Natural killer cell treated with Interleukin-12 subunit alpha and Interleukin-12 subunit beta and Interleukin-15 and Interleukin-18, amount 100 ng/mL, for 72 hours (primary cell): ENCODE data around the gene PRF1. TPM values are rescaled to one million over a fixed set of nuclear protein-coding genes. Genes with fewer than 3 reads are reported as not detected.
"Not testable (repeated sequence)": the region's sequence is repeated elsewhere in the genome, so short reads cannot be mapped to it uniquely, and the experiment has no call there.

Experiments
- ATAC-seq, 2 donors: fragments of 150-1000 bp; cut with Tn5 transposase in 1 of 2; sonication (Bioruptor Pico), chemical (Tn5 transposase) in 1 of 2; 2 replicates each; pipeline ENCODE4 v1.10.0; 2021
- DNase-seq: peaks from one replicate; pipeline ENCODE4 v3.0.0; 2022; ENCODE audit warnings: low spot score
- H3K27ac Mint-ChIP-seq, 2 donors: 1 replicate in 1 of 2; 2 replicates in 1 of 2; pipeline ENCODE4 v1.8.0; 2022; ENCODE audit warnings: mixed read lengths in 2 of 2, mild to moderate bottlenecking in 1 of 2, moderate library complexity in 1 of 2
- H3K27me3 Mint-ChIP-seq, 2 donors: 1 replicate in 1 of 2; 2 replicates in 1 of 2; pipeline ENCODE4 v1.8.0; 2022; ENCODE audit warnings: mixed read lengths in 2 of 2
- H3K36me3 Mint-ChIP-seq: one replicate; pipeline ENCODE4 v1.8.0; 2022; ENCODE audit warnings: mixed read lengths
- H3K4me1 Mint-ChIP-seq, 2 donors: 1 replicate in 1 of 2; 2 replicates in 1 of 2; pipeline ENCODE4 v1.8.0; 2022; ENCODE audit warnings: low read depth in 2 of 2, mixed read lengths in 2 of 2, mild to moderate bottlenecking in 1 of 2
- H3K4me3 Mint-ChIP-seq: one replicate; pipeline ENCODE4 v1.8.0; 2022; ENCODE audit warnings: mixed read lengths
- H3K9me3 Mint-ChIP-seq: 2 replicates; pipeline ENCODE4 v1.8.0; 2022; ENCODE audit warnings: mixed read lengths
- total RNA-seq, 2 donors: library from RNA; stranded (reverse); gene quantifications; one replicate each; pipeline ENCODE4 v1.2.3, GENCODE V29; 2022

PRF1 gene
- total RNA-seq, 2 donors from 2014 or later: 497 to 1,157 TPM

GRCh38 chr10:70584909-70585544 lies 17.5 kb downstream of the PRF1 start:
- Mint-ChIP-seq H3K27me3 (no peaks in the 10 kb centered on the region), H3K4me3 (no peak overlapping the region), H3K27ac (peak overlapping the region in 1 of 2 donors; percentile 62), H3K36me3 (no peaks in the 10 kb centered on the region), H3K9me3 (no peaks in the 10 kb centered on the region), H3K4me1 (peaks cover 35 to 44% of the 10 kb centered on the region in 2 donors)
- ATAC-seq (peak; percentile 39 to 44), DNase-seq (peak; percentile 26)

GRCh38 chr10:70584366-70584765 lies 18.2 kb downstream of the PRF1 start:
- no peaks in the 10 kb centered on the region for H3K36me3 Mint-ChIP-seq
- peaks cover 35 to 47% of the 10 kb centered on the region in 2 donors for H3K4me1 Mint-ChIP-seq
- DNase-seq (peak; percentile 28), ATAC-seq (no peak)
- peak overlapping the region in 1 of 2 donors; percentile 62 for H3K27ac Mint-ChIP-seq
- H3K27me3 Mint-ChIP-seq: no peaks in the 10 kb centered on the region
- peaks cover 3% of the 10 kb centered on the region for H3K9me3 Mint-ChIP-seq
- H3K4me3 Mint-ChIP-seq: no peak overlapping the region

- Mint-ChIP-seq H3K27ac (no peak overlapping the region), H3K4me1 (peaks cover 35 to 48% of the 10 kb centered on the region in 2 donors)
- ATAC-seq: no peak
Observed at GRCh38 chr10:70583669-70584037, 18.9 kb downstream of the PRF1 start.

GRCh38 chr10:70582793-70583668 lies 19.5 kb downstream of the PRF1 start:
- Mint-ChIP-seq H3K27me3 (no peaks in the 10 kb centered on the region), H3K27ac (no peak overlapping the region), H3K36me3 (no peaks in the 10 kb centered on the region), H3K4me3 (no peak overlapping the region), H3K9me3 (peaks cover 3% of the 10 kb centered on the region), H3K4me1 (peaks cover 35 to 52% of the 10 kb centered on the region in 2 donors)
- ATAC-seq: no peak
- DNase-seq: peak; percentile 23

More at GRCh38 chr10:70583669-70584037, 18.9 kb downstream of the PRF1 start:
- Mint-ChIP-seq H3K4me3 (no peak overlapping the region), H3K27me3 (no peaks in the 10 kb centered on the region), H3K36me3 (no peaks in the 10 kb centered on the region), H3K9me3 (peaks cover 3% of the 10 kb centered on the region)
- DNase-seq: peak; percentile 44

- not testable (repeated sequence) for ATAC-seq, DNase-seq, H3K27me3 Mint-ChIP-seq, H3K9me3 Mint-ChIP-seq, H3K36me3 Mint-ChIP-seq
- Mint-ChIP-seq H3K27ac (peak overlapping the region in 1 of 2 donors; percentile 67), H3K4me1 (peaks cover 46 to 56% of the 10 kb centered on the region in 2 donors), H3K4me3 (peak overlapping the region; percentile 36)
Observed at GRCh38 chr10:70581176-70581575, 21.4 kb downstream of the PRF1 start.

- Mint-ChIP-seq H3K27ac (peak overlapping the region; percentile 92 to 94), H3K27me3 (no peaks in the 10 kb centered on the region), H3K4me1 (peaks cover 54 to 57% of the 10 kb centered on the region in 2 donors), H3K4me3 (peak overlapping the region; percentile 90), H3K9me3 (peaks cover 3% of the 10 kb centered on the region), H3K36me3 (no peaks in the 10 kb centered on the region)
- ATAC-seq: peak; percentile 55 to 73
- peak; percentile 70 for DNase-seq
Observed at GRCh38 chr10:70579234-70580002, 23.1 kb downstream of the PRF1 start.

GRCh38 chr10:70578371-70578947 lies 24.1 kb downstream of the PRF1 start:
- Mint-ChIP-seq H3K4me1 (peaks cover 60 to 63% of the 10 kb centered on the region in 2 donors), H3K27ac (peak overlapping the region; percentile 92 to 94), H3K4me3 (peak overlapping the region; percentile 90), H3K9me3 (peaks cover 3% of the 10 kb centered on the region), H3K36me3 (no peaks in the 10 kb centered on the region), H3K27me3 (no peaks in the 10 kb centered on the region)
- peak; percentile 75 to 84 for ATAC-seq
- peak; percentile 80 for DNase-seq

GRCh38 chr10:70576803-70577517 lies 25.6 kb downstream of the PRF1 start:
- DNase-seq (no peak), ATAC-seq (peak in 1 of 2 donors; percentile 13)
- peak overlapping the region; percentile 92 to 94 for H3K27ac Mint-ChIP-seq
- H3K4me3 Mint-ChIP-seq: peak overlapping the region; percentile 90
- H3K27me3 Mint-ChIP-seq: no peaks in the 10 kb centered on the region
- H3K36me3 Mint-ChIP-seq: no peaks in the 10 kb centered on the region
- peaks cover 3% of the 10 kb centered on the region for H3K9me3 Mint-ChIP-seq
- peaks cover 74 to 76% of the 10 kb centered on the region in 2 donors for H3K4me1 Mint-ChIP-seq

- H3K27me3 Mint-ChIP-seq: no peaks in the 10 kb centered on the region
- H3K4me3 Mint-ChIP-seq: peak overlapping the region; percentile 90
- H3K4me1 Mint-ChIP-seq: peaks cover 80 to 81% of the 10 kb centered on the region in 2 donors
- H3K27ac Mint-ChIP-seq: peak overlapping the region; percentile 92 to 94
- H3K36me3 Mint-ChIP-seq: no peaks in the 10 kb centered on the region
- H3K9me3 Mint-ChIP-seq: peaks cover 3% of the 10 kb centered on the region
- peak; percentile 90 for DNase-seq
- ATAC-seq: peak; percentile 78 to 82
Observed at GRCh38 chr10:70575874-70576802, 26.4 kb downstream of the PRF1 start.

GRCh38 chr10:70575486-70575873 lies 27.1 kb downstream of the PRF1 start:
- no peak for DNase-seq
- peaks cover 3% of the 10 kb centered on the region for H3K9me3 Mint-ChIP-seq
- peak overlapping the region; percentile 92 to 94 for H3K27ac Mint-ChIP-seq
- peaks cover 80% of the 10 kb centered on the region in 2 donors for H3K4me1 Mint-ChIP-seq
- no peaks in the 10 kb centered on the region for H3K36me3 Mint-ChIP-seq
- H3K27me3 Mint-ChIP-seq: no peaks in the 10 kb centered on the region
- H3K4me3 Mint-ChIP-seq: peak overlapping the region; percentile 90
- ATAC-seq: no peak

- ATAC-seq: no peak
- Mint-ChIP-seq H3K9me3 (no peaks in the 10 kb centered on the region), H3K36me3 (no peaks in the 10 kb centered on the region), H3K4me1 (peaks cover 76 to 78% of the 10 kb centered on the region in 2 donors), H3K27ac (peak overlapping the region; percentile 59 to 82), H3K27me3 (no peaks in the 10 kb centered on the region), H3K4me3 (peak overlapping the region; percentile 29)
- DNase-seq: no peak
Observed at GRCh38 chr10:70573599-70574506, 28.7 kb downstream of the PRF1 start.
